GM23338 (cell line): ENCODE results near the gene PAIP2.

Experiments
- CREB1 ChIP-seq: fragments of 250-450 bp; sonication (Bioruptor Pico); IDR thresholded peaks from 2 replicates; pipeline ENCODE4 v1.5.0; 2020; ENCODE audit warnings: low read depth, mild to moderate bottlenecking, moderate library complexity
- CTCF ChIP-seq, 2 experiments: fragments of 200-600 bp in 1 of 2; sonication (generic) in 1 of 2; conservative IDR thresholded peaks; 2 replicates each; pipeline versions ENCODE4 v1.5.1 to v1.6.1; 2016 to 2017; ENCODE audit warnings: antibody characterized with exemption in 2 of 2, low read depth in 2 of 2, mild to moderate bottlenecking in 2 of 2, moderate library complexity in 1 of 2
- EZH2 ChIP-seq: fragments of 200-600 bp; sonication (generic); IDR thresholded peaks from one replicate; pipeline ENCODE4 v1.8.0; 2017; ENCODE audit warnings: antibody characterized with exemption, mild to moderate bottlenecking, low read depth; ENCODE audit not compliant: unreplicated experiment
- EZH2phosphoT487 ChIP-seq: fragments of 200-600 bp; sonication (generic); IDR thresholded peaks from one replicate; pipeline ENCODE4 v1.8.1; 2018; ENCODE audit warnings: antibody characterized with exemption; ENCODE audit not compliant: unreplicated experiment
- JUNB ChIP-seq: IDR thresholded peaks from one replicate; pipeline ENCODE4 v1.6.1; 2016; ENCODE audit warnings: antibody characterized with exemption; ENCODE audit not compliant: unreplicated experiment
- NANOG ChIP-seq: IDR thresholded peaks from 2 replicates; pipeline ENCODE4 v1.6.1; 2016; ENCODE audit warnings: antibody characterized with exemption, borderline replicate concordance
- POLR2AphosphoS5 ChIP-seq: IDR thresholded peaks from 2 replicates; pipeline ENCODE4 v1.6.1; 2016; ENCODE audit warnings: antibody characterized with exemption, low read depth
- REST ChIP-seq: IDR thresholded peaks from one replicate; pipeline ENCODE4 v1.6.1; 2018; ENCODE audit warnings: antibody characterized with exemption; ENCODE audit not compliant: unreplicated experiment
- STAT1 ChIP-seq: IDR thresholded peaks from one replicate; pipeline ENCODE4 v1.6.1; 2016; ENCODE audit warnings: antibody characterized with exemption; ENCODE audit not compliant: unreplicated experiment
- ZNF114 ChIP-seq: fragments of 250-450 bp; sonication (Bioruptor Pico); IDR thresholded peaks from 2 replicates; pipeline ENCODE4 v1.5.0; 2020; ENCODE audit warnings: mild to moderate bottlenecking, moderate library complexity
- ZNF331 ChIP-seq: fragments of 250-450 bp; sonication (Bioruptor Pico); IDR thresholded peaks from 2 replicates; pipeline ENCODE4 v1.5.0; 2020; ENCODE audit warnings: low read depth, mild to moderate bottlenecking, moderate library complexity
- ZNF462 ChIP-seq: fragments of 250-450 bp; sonication (Bioruptor Pico); IDR thresholded peaks from 2 replicates; pipeline ENCODE4 v1.5.0; 2020; ENCODE audit warnings: mild to moderate bottlenecking, moderate library complexity

GRCh38 chr5:139315056-139315615 is 26.5 kb upstream of the PAIP2 start:
- TF ChIP-seq CTCF (conservative IDR thresholded peaks at IDR 0.05; ENCODE audit: low read depth in 2 of 2) (no peak), EZH2phosphoT487 (no peak), EZH2 (no peak), REST (no peak), POLR2AphosphoS5 (no peak), ZNF114 (CRISPR knock-in tag) (no peak), JUNB (no peak), ZNF462 (no peak), CREB1 (no peak), NANOG (no peak), STAT1 (no peak), ZNF331 (CRISPR knock-in tag) (no peak)
